ENCODE measurements around the gene SERPINA5. TPM values are rescaled to one million over a fixed set of nuclear protein-coding genes. Genes with fewer than 3 reads are reported as not detected.

Gene SERPINA5
- total and polyA plus RNA-seq, 2 donors (not counting 1 experiment from before 2014, with no cell fraction given), result not detected

GRCh38 chr14:94596361-94596760, 15.1 kb downstream of the SERPINA5 start:
- Histone ChIP-seq H3K27ac (ENCODE audit: low read length in 2 of 2) (no peak overlapping the region), H2AFZ (ENCODE audit: insufficient read depth, low read depth, low read length, poor library complexity, severe bottlenecking) (no peak overlapping the region), H3K79me2 (ENCODE audit: control insufficient read depth, insufficient read depth, low read length) (no peaks in the 10 kb centered on the region), H3K9ac (ENCODE audit: low read length) (no peak overlapping the region), H3K27me3 (replicated peaks in 1 of 4; ENCODE audit: control extremely low read depth in 1 of 4, control insufficient read depth in 3 of 4, insufficient read depth in 4 of 4, low read length in 3 of 4) (no peaks in the 10 kb centered on the region), H4K20me1 (ENCODE audit: control insufficient read depth, insufficient read depth, low read length, poor library complexity, severe bottlenecking) (no peaks in the 10 kb centered on the region), H3K36me3 (replicated peaks in 1 of 2; ENCODE audit: control extremely low read depth in 1 of 2, control insufficient read depth in 1 of 2, extremely low read depth in 1 of 2, insufficient read depth in 2 of 2, low read length in 1 of 2) (no peaks in the 10 kb centered on the region), H3K4me1 (ENCODE audit: control insufficient read depth in 2 of 2, insufficient read depth in 2 of 2, low read length in 2 of 2) (no peaks in the 10 kb centered on the region), H3K9me3 (ENCODE audit: control extremely low read depth in 1 of 3, control insufficient read depth in 2 of 3, insufficient read depth in 1 of 3, low read length in 2 of 3) (peaks cover 0 to 16% (median 0%) of the 10 kb centered on the region in 3 donors), H3K4me3 (ENCODE audit: control extremely low read depth in 1 of 5, extremely low read depth in 1 of 5, insufficient read depth in 1 of 5, low read depth in 2 of 5, low read length in 4 of 5) (no peak overlapping the region), H3K4me2 (replicated peaks; ENCODE audit: low read depth, low read length, poor library complexity, severe bottlenecking) (no peak overlapping the region)
- TF ChIP-seq, protein P1, sequence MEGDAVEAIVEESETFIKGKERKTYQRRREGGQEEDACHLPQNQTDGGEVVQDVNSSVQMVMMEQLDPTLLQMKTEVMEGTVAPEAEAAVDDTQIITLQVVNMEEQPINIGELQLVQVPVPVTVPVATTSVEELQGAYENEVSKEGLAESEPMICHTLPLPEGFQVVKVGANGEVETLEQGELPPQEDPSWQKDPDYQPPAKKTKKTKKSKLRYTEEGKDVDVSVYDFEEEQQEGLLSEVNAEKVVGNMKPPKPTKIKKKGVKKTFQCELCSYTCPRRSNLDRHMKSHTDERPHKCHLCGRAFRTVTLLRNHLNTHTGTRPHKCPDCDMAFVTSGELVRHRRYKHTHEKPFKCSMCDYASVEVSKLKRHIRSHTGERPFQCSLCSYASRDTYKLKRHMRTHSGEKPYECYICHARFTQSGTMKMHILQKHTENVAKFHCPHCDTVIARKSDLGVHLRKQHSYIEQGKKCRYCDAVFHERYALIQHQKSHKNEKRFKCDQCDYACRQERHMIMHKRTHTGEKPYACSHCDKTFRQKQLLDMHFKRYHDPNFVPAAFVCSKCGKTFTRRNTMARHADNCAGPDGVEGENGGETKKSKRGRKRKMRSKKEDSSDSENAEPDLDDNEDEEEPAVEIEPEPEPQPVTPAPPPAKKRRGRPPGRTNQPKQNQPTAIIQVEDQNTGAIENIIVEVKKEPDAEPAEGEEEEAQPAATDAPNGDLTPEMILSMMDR (IDR thresholded peaks at IDR 0.05), result no peak
- no peak for TF ChIP-seq EZH2 (IDR thresholded peaks at IDR 0.05; ENCODE audit: borderline replicate concordance, insufficient read depth, low read depth, low read length, poor library complexity, severe bottlenecking)
- H3K9me3 Mint-ChIP-seq (ENCODE audit: insufficient read depth), result no peaks in the 10 kb centered on the region
- ATAC-seq (ENCODE audit: low read depth) (no peak), DNase-seq (no peak)
- no peaks in the 10 kb centered on the region for H3K4me1 Mint-ChIP-seq
- intact Hi-C loops (cut with micrococcal nuclease), result no loop called here
- ChIA-PET CTCF (no interaction called here), POLR2A (no interaction called here)
- WGBS (ENCODE audit: insufficient coverage), result 87% methylated on average over 9 of the region's 9 CpGs
- peaks cover 7% of the 10 kb centered on the region for H3K27me3 Mint-ChIP-seq
- H3K27ac Mint-ChIP-seq, result no peak overlapping the region
- H3K4me3 Mint-ChIP-seq, result no peak overlapping the region

- Histone ChIP-seq H3K9ac (ENCODE audit: low read length) (no peak overlapping the region), H3K79me2 (ENCODE audit: control insufficient read depth, insufficient read depth, low read length) (no peaks in the 10 kb centered on the region), H3K4me3 (ENCODE audit: control extremely low read depth in 1 of 5, extremely low read depth in 1 of 5, insufficient read depth in 1 of 5, low read depth in 2 of 5, low read length in 4 of 5) (no peak overlapping the region), H3K36me3 (replicated peaks in 1 of 2; ENCODE audit: control extremely low read depth in 1 of 2, control insufficient read depth in 1 of 2, extremely low read depth in 1 of 2, insufficient read depth in 2 of 2, low read length in 1 of 2) (no peaks in the 10 kb centered on the region), H3K27me3 (replicated peaks in 1 of 4; ENCODE audit: control extremely low read depth in 1 of 4, control insufficient read depth in 3 of 4, insufficient read depth in 4 of 4, low read length in 3 of 4) (no peaks in the 10 kb centered on the region), H3K9me3 (ENCODE audit: control extremely low read depth in 1 of 3, control insufficient read depth in 2 of 3, insufficient read depth in 1 of 3, low read length in 2 of 3) (peaks cover 0 to 14% (median 0%) of the 10 kb centered on the region in 3 donors), H3K4me2 (replicated peaks; ENCODE audit: low read depth, low read length, poor library complexity, severe bottlenecking) (no peak overlapping the region), H4K20me1 (ENCODE audit: control insufficient read depth, insufficient read depth, low read length, poor library complexity, severe bottlenecking) (no peaks in the 10 kb centered on the region), H3K4me1 (ENCODE audit: control insufficient read depth in 2 of 2, insufficient read depth in 2 of 2, low read length in 2 of 2) (no peaks in the 10 kb centered on the region), H2AFZ (ENCODE audit: insufficient read depth, low read depth, low read length, poor library complexity, severe bottlenecking) (no peak overlapping the region), H3K27ac (ENCODE audit: low read length in 2 of 2) (no peak overlapping the region)
- 86% methylated on average over 2 of the region's 5 CpGs for WGBS (ENCODE audit: insufficient coverage)
- Mint-ChIP-seq H3K4me1 (no peaks in the 10 kb centered on the region), H3K4me3 (no peak overlapping the region), H3K9me3 (ENCODE audit: insufficient read depth) (no peaks in the 10 kb centered on the region), H3K27ac (no peak overlapping the region), H3K27me3 (peaks cover 7% of the 10 kb centered on the region)
- POLR2A ChIA-PET, result no interaction called here
- CTCF ChIA-PET, result no interaction called here
- ATAC-seq (ENCODE audit: low read depth), result no peak
- no peak for TF ChIP-seq EZH2 (IDR thresholded peaks at IDR 0.05; ENCODE audit: borderline replicate concordance, insufficient read depth, low read depth, low read length, poor library complexity, severe bottlenecking)
- TF ChIP-seq, protein P1 (IDR thresholded peaks at IDR 0.05), result no peak
- DNase-seq, result no peak
- intact Hi-C loops (cut with micrococcal nuclease), result no loop called here
Measured at GRCh38 chr14:94597788-94598187, 16.6 kb downstream of the SERPINA5 start.
